OCI-M2 (cell line): ENCODE data around the gene MAGI1.
"Not testable (repeated sequence)": the region's sequence is repeated elsewhere in the genome, so short reads cannot be mapped to it uniquely, and the experiment has no call there.

ENCODE experiments used
- DNase-seq: peaks from one replicate; lab custom pipeline; 2025; ENCODE audit not compliant: unreplicated experiment; lab: John Stamatoyannopoulos, UW

The MAGI1 gene

GRCh38 chr3:65884071-65884470, 154.6 kb downstream of the MAGI1 start:
- peak; percentile 23 for DNase-seq

- DNase-seq, result no peak
Observed at GRCh38 chr3:65883613-65884012, 155.1 kb downstream of the MAGI1 start.

GRCh38 chr3:65880350-65880749, 158.4 kb downstream of the MAGI1 start:
- DNase-seq, result no peak

GRCh38 chr3:65879372-65879771, 159.3 kb downstream of the MAGI1 start:
- no peak for DNase-seq

GRCh38 chr3:65878831-65879230, 159.9 kb downstream of the MAGI1 start:
- no peak for DNase-seq

- no peak for DNase-seq
Observed at GRCh38 chr3:65877160-65877559, 161.6 kb downstream of the MAGI1 start.

GRCh38 chr3:65876028-65876420, 162.7 kb downstream of the MAGI1 start:
- no peak for DNase-seq

- peak; percentile 57 for DNase-seq
Observed at GRCh38 chr3:65875393-65876027, 163.2 kb downstream of the MAGI1 start.

- DNase-seq, result no peak
Observed at GRCh38 chr3:65873869-65874268, 164.8 kb downstream of the MAGI1 start.

- DNase-seq, result no peak
Observed at GRCh38 chr3:65873028-65873427, 165.7 kb downstream of the MAGI1 start.

GRCh38 chr3:65871305-65872141, 167.2 kb downstream of the MAGI1 start:
- no peak for DNase-seq

- DNase-seq, result no peak
Observed at GRCh38 chr3:65869798-65870197, 168.9 kb downstream of the MAGI1 start.

GRCh38 chr3:65867463-65868210, 171.1 kb downstream of the MAGI1 start:
- no peak for DNase-seq

- DNase-seq, result no peak
Observed at GRCh38 chr3:65864357-65864904, 174.3 kb downstream of the MAGI1 start.

GRCh38 chr3:65861718-65862117, 177.0 kb downstream of the MAGI1 start:
- DNase-seq, result no peak

GRCh38 chr3:65859612-65860011, 179.1 kb downstream of the MAGI1 start:
- not testable (repeated sequence) for DNase-seq

GRCh38 chr3:65858749-65859148, 180.0 kb downstream of the MAGI1 start:
- DNase-seq, result no peak

- no peak for DNase-seq
Observed at GRCh38 chr3:65857327-65857726, 181.4 kb downstream of the MAGI1 start.

- no peak for DNase-seq
Observed at GRCh38 chr3:65856907-65857306, 181.8 kb downstream of the MAGI1 start.

GRCh38 chr3:65855370-65856100, 183.2 kb downstream of the MAGI1 start:
- no peak for DNase-seq
